T-helper 17 cell (primary cell): ENCODE results near the gene RNF138. TPM values are rescaled to one million over a fixed set of nuclear protein-coding genes. Genes with fewer than 3 reads are reported as not detected.
"Not testable (repeated sequence)": the region's sequence is repeated elsewhere in the genome, so short reads cannot be mapped to it uniquely, and the experiment has no call there.

Source experiments
- ATAC-seq: fragments of 150-1000 bp; cut with Tn5 transposase; 2 replicates; pipeline ENCODE4 v1.10.0; 2021; ENCODE audit warnings: mild to moderate bottlenecking, moderate library complexity
- DNase-seq, 3 donors: peaks; one replicate each; pipeline versions ENCODE4 v3.0.0 to v3.0.0-alpha.2; 2020 to 2021
- H3K9me3 ChIP-seq: one replicate; pipeline ENCODE4 v1.7.0; 2013; ENCODE audit warnings: low read length, mild to moderate bottlenecking; ENCODE audit not compliant: control insufficient read depth, poor library complexity, severe bottlenecking
- H3K27ac Mint-ChIP-seq: one replicate; pipeline ENCODE4 v1.8.0; 2022; ENCODE audit warnings: mild to moderate bottlenecking, moderate library complexity, mixed read lengths
- H3K27me3 Mint-ChIP-seq: one replicate; pipeline ENCODE4 v1.8.0; 2022; ENCODE audit warnings: mixed read lengths
- H3K36me3 Mint-ChIP-seq: one replicate; pipeline ENCODE4 v1.8.0; 2022; ENCODE audit warnings: low read depth, mixed read lengths
- H3K4me1 Mint-ChIP-seq: one replicate; pipeline ENCODE4 v1.8.0; 2022; ENCODE audit warnings: mild to moderate bottlenecking, mixed read lengths
- H3K4me3 Mint-ChIP-seq: one replicate; pipeline ENCODE4 v1.8.0; 2022; ENCODE audit warnings: mild to moderate bottlenecking, moderate library complexity, mixed read lengths
- total RNA-seq, 4 donors: library from RNA in 2 of 4; stranded (reverse) in 2 of 4; gene quantifications; one replicate each; pipeline ENCODE4 v1.2.3 and lab custom pipeline; 2022 to 2026

RNF138 gene
- total RNA-seq, 2 donors from 2014 or later, result 86.8 to 104 TPM

- H3K27ac Mint-ChIP-seq, result no peak overlapping the region
- H3K9me3 ChIP-seq, result no peaks in the 10 kb centered on the region
- no peaks in the 10 kb centered on the region for H3K36me3 Mint-ChIP-seq
- peaks cover 13% of the 10 kb centered on the region for H3K27me3 Mint-ChIP-seq
- H3K4me1 Mint-ChIP-seq, result no peaks in the 10 kb centered on the region
- DNase-seq, result no peak
- ATAC-seq, result no peak
- H3K4me3 Mint-ChIP-seq, result no peak overlapping the region
These were observed 76.5 kb downstream of the RNF138 start for GRCh38 chr18:32167980-32168730.

GRCh38 chr18:32173654-32174053 lies 82.0 kb downstream of the RNF138 start:
- no peak for DNase-seq
- no peak for ATAC-seq
- Mint-ChIP-seq H3K36me3 (no peaks in the 10 kb centered on the region), H3K4me1 (no peaks in the 10 kb centered on the region), H3K27me3 (peaks cover 12% of the 10 kb centered on the region), H3K4me3 (no peak overlapping the region), H3K27ac (no peak overlapping the region)
- no peaks in the 10 kb centered on the region for H3K9me3 ChIP-seq

GRCh38 chr18:32174719-32175118 lies 83.0 kb downstream of the RNF138 start:
- H3K36me3 Mint-ChIP-seq, result no peaks in the 10 kb centered on the region

GRCh38 chr18:32175265-32175664 lies 83.6 kb downstream of the RNF138 start:
- no peak overlapping the region for H3K27ac Mint-ChIP-seq
- H3K36me3 Mint-ChIP-seq, result no peaks in the 10 kb centered on the region
- no peaks in the 10 kb centered on the region for H3K4me1 Mint-ChIP-seq
- H3K9me3 ChIP-seq, result no peaks in the 10 kb centered on the region
- H3K27me3 Mint-ChIP-seq, result peaks cover 7% of the 10 kb centered on the region
- H3K4me3 Mint-ChIP-seq, result no peak overlapping the region
- ATAC-seq, result no peak
- DNase-seq, result no peak

More at GRCh38 chr18:32174719-32175118, 83.0 kb downstream of the RNF138 start:
- no peak overlapping the region for H3K27ac Mint-ChIP-seq
- no peak overlapping the region for H3K4me3 Mint-ChIP-seq
- no peak for ATAC-seq
- H3K4me1 Mint-ChIP-seq, result no peaks in the 10 kb centered on the region
- DNase-seq, result no peak
- no peaks in the 10 kb centered on the region for H3K9me3 ChIP-seq
- H3K27me3 Mint-ChIP-seq, result peaks cover 7% of the 10 kb centered on the region

- not testable (repeated sequence) for H3K4me1 Mint-ChIP-seq, DNase-seq, H3K27me3 Mint-ChIP-seq, H3K36me3 Mint-ChIP-seq, H3K27ac Mint-ChIP-seq, H3K4me3 Mint-ChIP-seq, ATAC-seq, H3K9me3 ChIP-seq
These were observed 85.1 kb downstream of the RNF138 start for GRCh38 chr18:32176745-32177144.

GRCh38 chr18:32177530-32177929 lies 85.9 kb downstream of the RNF138 start:
- Mint-ChIP-seq H3K4me1 (no peaks in the 10 kb centered on the region), H3K27me3 (peaks cover 7% of the 10 kb centered on the region), H3K27ac (no peak overlapping the region), H3K36me3 (no peaks in the 10 kb centered on the region), H3K4me3 (no peak overlapping the region)
- no peaks in the 10 kb centered on the region for H3K9me3 ChIP-seq
- no peak for DNase-seq
- ATAC-seq, result no peak

Other genes with a start within 250 kb of the RNF138 start
- gene TRAPPC8, start 148.7 kb upstream of the RNF138 start, total RNA-seq, result 10 to 100 TPM; 29.2 to 34.1 TPM
- gene RNF125, start 73.0 kb upstream of the RNF138 start, total RNA-seq, result 10 to 100 TPM; 50.6 to 72.6 TPM
- under 1 TPM in 1 of 2 donors, not detected in 1; 0.29 TPM for gene MEP1B, start 98.2 kb downstream of the RNF138 start, total RNA-seq